IPS-20b (cell line): ENCODE data around the gene TRIP13.
"Not testable (repeated sequence)": the region's sequence is repeated elsewhere in the genome, so short reads cannot be mapped to it uniquely, and the experiment has no call there.

ENCODE experiments used
- H3K27ac ChIP-seq: one replicate; pipeline ENCODE4 v1.5.1; 2013; ENCODE audit warnings: low read length
- H3K27me3 ChIP-seq: 2 replicates; pipeline ENCODE4 v1.6.1; 2013; ENCODE audit warnings: mild to moderate bottlenecking, low read length, inconsistent platforms; ENCODE audit not compliant: insufficient read depth
- H3K36me3 ChIP-seq: 2 replicates; pipeline ENCODE4 v1.6.1; 2013; ENCODE audit warnings: low read depth, mild to moderate bottlenecking, inconsistent platforms, low read length, moderate library complexity; ENCODE audit not compliant: insufficient read depth
- H3K4me1 ChIP-seq: 2 replicates; pipeline ENCODE4 v1.6.1; 2013; ENCODE audit warnings: mild to moderate bottlenecking, control low read depth, inconsistent platforms, low read length, moderate library complexity; ENCODE audit not compliant: insufficient read depth
- H3K4me3 ChIP-seq: 2 replicates; pipeline ENCODE4 v1.5.1; 2013; ENCODE audit warnings: mild to moderate bottlenecking, low read length, inconsistent platforms
- H3K9ac ChIP-seq: 2 replicates; pipeline ENCODE4 v1.6.1; 2013; ENCODE audit warnings: low read depth, mild to moderate bottlenecking, inconsistent platforms, low read length, moderate library complexity
- H3K9me3 ChIP-seq: 2 replicates; pipeline ENCODE4 v1.6.1; 2013; ENCODE audit warnings: mild to moderate bottlenecking, low read depth, low read length, inconsistent platforms; ENCODE audit not compliant: insufficient read depth

The TRIP13 gene

GRCh38 chr5:909086-909485 is 16.4 kb downstream of the TRIP13 start:
- Histone ChIP-seq H3K36me3 (peaks cover 98% of the 10 kb centered on the region), H3K27ac (no peak overlapping the region)

GRCh38 chr5:909994-910768 is 17.5 kb downstream of the TRIP13 start:
- no peak overlapping the region for H3K9ac ChIP-seq
- H3K36me3 ChIP-seq, result peaks cover 98% of the 10 kb centered on the region
- H3K4me1 ChIP-seq, result no peaks in the 10 kb centered on the region
- no peak overlapping the region for H3K27ac ChIP-seq
- H3K9me3 ChIP-seq, result no peaks in the 10 kb centered on the region
- H3K27me3 ChIP-seq, result no peaks in the 10 kb centered on the region
- no peak overlapping the region for H3K4me3 ChIP-seq

More at GRCh38 chr5:909086-909485, 16.4 kb downstream of the TRIP13 start:
- no peaks in the 10 kb centered on the region for H3K4me1 ChIP-seq
- no peaks in the 10 kb centered on the region for H3K27me3 ChIP-seq
- no peak overlapping the region for H3K4me3 ChIP-seq
- no peaks in the 10 kb centered on the region for H3K9me3 ChIP-seq
- H3K9ac ChIP-seq, result no peak overlapping the region

GRCh38 chr5:910769-911160 is 18.1 kb downstream of the TRIP13 start:
- Histone ChIP-seq H3K9ac (no peak overlapping the region), H3K4me1 (no peaks in the 10 kb centered on the region), H3K9me3 (no peaks in the 10 kb centered on the region), H3K27me3 (no peaks in the 10 kb centered on the region), H3K27ac (no peak overlapping the region), H3K36me3 (peaks cover 98% of the 10 kb centered on the region), H3K4me3 (no peak overlapping the region)

- Histone ChIP-seq H3K36me3 (peaks cover 98% of the 10 kb centered on the region), H3K4me1 (no peaks in the 10 kb centered on the region), H3K27ac (no peak overlapping the region), H3K9ac (no peak overlapping the region), H3K4me3 (no peak overlapping the region), H3K27me3 (no peaks in the 10 kb centered on the region), H3K9me3 (no peaks in the 10 kb centered on the region)
Measured at GRCh38 chr5:911601-912000, 18.9 kb downstream of the TRIP13 start.

- Histone ChIP-seq H3K9ac (no peak overlapping the region), H3K4me3 (no peak overlapping the region), H3K9me3 (no peaks in the 10 kb centered on the region), H3K36me3 (peaks cover 98% of the 10 kb centered on the region), H3K27ac (no peak overlapping the region), H3K4me1 (no peaks in the 10 kb centered on the region), H3K27me3 (no peaks in the 10 kb centered on the region)
Measured at GRCh38 chr5:912280-913091, 19.8 kb downstream of the TRIP13 start.

GRCh38 chr5:914174-914573 is 21.5 kb downstream of the TRIP13 start:
- Histone ChIP-seq H3K36me3 (peaks cover 97% of the 10 kb centered on the region), H3K9ac (no peak overlapping the region), H3K27ac (no peak overlapping the region), H3K9me3 (no peaks in the 10 kb centered on the region), H3K27me3 (no peaks in the 10 kb centered on the region), H3K4me3 (no peak overlapping the region), H3K4me1 (no peaks in the 10 kb centered on the region)

- Histone ChIP-seq H3K27ac (no peak overlapping the region), H3K27me3 (no peaks in the 10 kb centered on the region), H3K9ac (no peak overlapping the region), H3K4me3 (no peak overlapping the region), H3K9me3 (no peaks in the 10 kb centered on the region), H3K4me1 (no peaks in the 10 kb centered on the region), H3K36me3 (peaks cover 94% of the 10 kb centered on the region)
Measured at GRCh38 chr5:914612-915011, 21.9 kb downstream of the TRIP13 start.

GRCh38 chr5:915346-915745 is 22.7 kb downstream of the TRIP13 start:
- peaks cover 86% of the 10 kb centered on the region for H3K36me3 ChIP-seq
- not testable (repeated sequence) for H3K4me1 ChIP-seq, H3K9ac ChIP-seq

GRCh38 chr5:915946-916345 is 23.3 kb downstream of the TRIP13 start:
- Histone ChIP-seq H3K36me3 (peaks cover 80% of the 10 kb centered on the region), H3K27me3 (no peaks in the 10 kb centered on the region), H3K4me1 (no peaks in the 10 kb centered on the region), H3K9ac (no peak overlapping the region), H3K27ac (no peak overlapping the region), H3K4me3 (no peak overlapping the region), H3K9me3 (no peaks in the 10 kb centered on the region)

More at GRCh38 chr5:915346-915745, 22.7 kb downstream of the TRIP13 start:
- H3K4me3 ChIP-seq, H3K27me3 ChIP-seq, H3K27ac ChIP-seq, H3K9me3 ChIP-seq: not testable (repeated sequence)

- no peak overlapping the region for H3K4me3 ChIP-seq
- no peaks in the 10 kb centered on the region for H3K4me1 ChIP-seq
- H3K27ac ChIP-seq, result no peak overlapping the region
- no peaks in the 10 kb centered on the region for H3K9me3 ChIP-seq
- no peak overlapping the region for H3K9ac ChIP-seq
- peaks cover 75% of the 10 kb centered on the region for H3K36me3 ChIP-seq
- H3K27me3 ChIP-seq, result no peaks in the 10 kb centered on the region
Measured at GRCh38 chr5:916441-917293, 24.0 kb downstream of the TRIP13 start.

- H3K36me3 ChIP-seq, result peaks cover 55% of the 10 kb centered on the region
- H3K9ac ChIP-seq, H3K27me3 ChIP-seq, H3K9me3 ChIP-seq, H3K27ac ChIP-seq, H3K4me1 ChIP-seq, H3K4me3 ChIP-seq: not testable (repeated sequence)
Measured at GRCh38 chr5:918717-919116, 26.0 kb downstream of the TRIP13 start.
